GM19043 (cell line): ENCODE data around the gene PLCD3.

Experiments
- ATAC-seq: cut with Tn5 transposase; IDR thresholded peaks from one replicate; pipeline ENCODE4 v1.9.1; 2021; ENCODE audit warnings: low read depth; ENCODE audit not compliant: unreplicated experiment

The PLCD3 gene

GRCh38 chr17:45104907-45105624 lies 27.2 kb downstream of the PLCD3 start:
- ATAC-seq, result no peak

GRCh38 chr17:45104497-45104896 lies 27.8 kb downstream of the PLCD3 start:
- ATAC-seq, result no peak

- no peak for ATAC-seq
Observed at GRCh38 chr17:45104029-45104428, 28.3 kb downstream of the PLCD3 start.

- ATAC-seq, result no peak
Observed at GRCh38 chr17:45103269-45103795, 29.0 kb downstream of the PLCD3 start.

- ATAC-seq, result no peak
Observed at GRCh38 chr17:45102856-45103255, 29.5 kb downstream of the PLCD3 start.

GRCh38 chr17:45101883-45102811 lies 30.2 kb downstream of the PLCD3 start:
- no peak for ATAC-seq

- ATAC-seq, result no peak
Observed at GRCh38 chr17:45101546-45101882, 30.8 kb downstream of the PLCD3 start.

GRCh38 chr17:45098869-45099616 lies 33.3 kb downstream of the PLCD3 start:
- ATAC-seq, result no peak

- no peak for ATAC-seq
Observed at GRCh38 chr17:45098081-45098868, 34.0 kb downstream of the PLCD3 start.

- no peak for ATAC-seq
Observed at GRCh38 chr17:45096926-45097325, 35.4 kb downstream of the PLCD3 start.

- no peak for ATAC-seq
Observed at GRCh38 chr17:45096141-45096540, 36.2 kb downstream of the PLCD3 start.

- ATAC-seq, result no peak
Observed at GRCh38 chr17:45093444-45094110, 38.7 kb downstream of the PLCD3 start.

GRCh38 chr17:45092911-45093430 lies 39.3 kb downstream of the PLCD3 start:
- no peak for ATAC-seq

GRCh38 chr17:45091778-45092425 lies 40.4 kb downstream of the PLCD3 start:
- no peak for ATAC-seq

- ATAC-seq, result no peak
Observed at GRCh38 chr17:45090711-45091110, 41.6 kb downstream of the PLCD3 start.

- ATAC-seq, result no peak
Observed at GRCh38 chr17:45088741-45089140, 43.6 kb downstream of the PLCD3 start.

GRCh38 chr17:45087978-45088377 lies 44.3 kb downstream of the PLCD3 start:
- no peak for ATAC-seq

GRCh38 chr17:45087504-45087975 lies 44.8 kb downstream of the PLCD3 start:
- no peak for ATAC-seq
